OCI-M2 (cell line): Measurements from ENCODE around the gene HOXD12.
A peak's percentile ranks its signal among the peaks of the same experiment; 100 is the strongest.

Experiments used
- DNase-seq: peaks from one replicate; lab custom pipeline; 2025; ENCODE audit not compliant: unreplicated experiment; lab: John Stamatoyannopoulos, UW

Gene HOXD12, protein sequence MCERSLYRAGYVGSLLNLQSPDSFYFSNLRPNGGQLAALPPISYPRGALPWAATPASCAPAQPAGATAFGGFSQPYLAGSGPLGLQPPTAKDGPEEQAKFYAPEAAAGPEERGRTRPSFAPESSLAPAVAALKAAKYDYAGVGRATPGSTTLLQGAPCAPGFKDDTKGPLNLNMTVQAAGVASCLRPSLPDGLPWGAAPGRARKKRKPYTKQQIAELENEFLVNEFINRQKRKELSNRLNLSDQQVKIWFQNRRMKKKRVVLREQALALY

DNA sequence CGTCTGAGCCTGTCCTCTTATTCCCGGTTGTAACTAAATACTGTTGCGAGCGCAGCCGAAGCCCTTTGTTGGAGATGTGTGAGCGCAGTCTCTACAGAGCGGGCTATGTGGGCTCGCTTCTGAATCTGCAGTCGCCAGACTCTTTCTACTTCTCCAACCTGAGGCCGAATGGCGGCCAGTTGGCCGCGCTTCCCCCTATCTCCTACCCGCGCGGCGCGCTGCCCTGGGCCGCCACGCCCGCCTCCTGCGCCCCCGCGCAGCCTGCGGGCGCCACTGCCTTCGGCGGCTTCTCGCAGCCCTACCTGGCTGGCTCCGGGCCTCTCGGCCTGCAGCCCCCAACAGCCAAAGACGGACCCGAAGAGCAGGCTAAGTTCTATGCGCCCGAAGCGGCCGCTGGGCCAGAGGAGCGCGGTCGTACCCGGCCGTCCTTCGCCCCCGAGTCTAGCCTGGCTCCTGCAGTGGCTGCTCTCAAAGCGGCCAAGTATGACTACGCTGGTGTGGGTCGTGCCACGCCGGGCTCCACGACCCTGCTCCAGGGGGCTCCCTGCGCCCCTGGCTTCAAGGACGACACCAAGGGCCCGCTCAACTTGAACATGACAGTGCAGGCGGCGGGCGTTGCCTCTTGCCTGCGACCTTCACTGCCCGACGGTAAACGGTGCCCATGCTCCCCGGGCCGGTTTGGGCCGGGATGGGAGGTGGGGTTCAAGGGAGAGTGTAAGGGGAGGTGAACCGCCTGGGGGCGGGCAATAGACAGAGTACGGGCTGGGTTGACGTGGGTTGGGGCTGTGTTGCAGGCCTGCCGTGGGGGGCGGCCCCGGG lies at the start of gene HOXD12:
HOXD12 (plus strand) TSS at position 68 of the 819 bp plus-strand sequence; CDS start at position 75, 7 bp downstream.
- no peak for DNase-seq

DNA sequence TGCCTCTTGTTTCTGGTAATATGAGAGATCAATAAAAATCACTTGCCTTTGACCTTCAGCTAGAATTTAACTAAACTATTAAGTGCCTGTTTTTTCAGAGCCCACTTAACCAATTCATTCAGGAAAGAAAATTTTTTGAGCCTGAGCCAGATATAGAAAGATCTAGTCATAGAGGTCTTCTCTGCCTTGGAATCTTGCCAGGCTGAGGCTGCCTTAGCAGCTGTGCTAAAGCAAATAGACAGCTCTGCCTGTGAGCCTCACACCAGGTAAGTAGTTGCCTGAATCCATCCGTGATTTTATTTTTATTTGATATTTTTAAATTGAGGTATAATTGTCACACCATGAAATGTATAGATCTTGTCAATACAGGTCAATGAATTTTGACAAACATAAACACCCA lies 43.2 kb upstream of the HOXD12 start:
- DNase-seq = no peak

GRCh38 chr2:176063958-176064357 lies 35.6 kb upstream of the HOXD12 start:
- DNase-seq = no peak

- DNase-seq = no peak
Measured at GRCh38 chr2:176066645-176067588, 32.7 kb upstream of the HOXD12 start.

GRCh38 chr2:176067589-176068418 lies 31.8 kb upstream of the HOXD12 start:
- no peak for DNase-seq

GRCh38 chr2:176068419-176068832 lies 31.2 kb upstream of the HOXD12 start:
- no peak for DNase-seq

DNA sequence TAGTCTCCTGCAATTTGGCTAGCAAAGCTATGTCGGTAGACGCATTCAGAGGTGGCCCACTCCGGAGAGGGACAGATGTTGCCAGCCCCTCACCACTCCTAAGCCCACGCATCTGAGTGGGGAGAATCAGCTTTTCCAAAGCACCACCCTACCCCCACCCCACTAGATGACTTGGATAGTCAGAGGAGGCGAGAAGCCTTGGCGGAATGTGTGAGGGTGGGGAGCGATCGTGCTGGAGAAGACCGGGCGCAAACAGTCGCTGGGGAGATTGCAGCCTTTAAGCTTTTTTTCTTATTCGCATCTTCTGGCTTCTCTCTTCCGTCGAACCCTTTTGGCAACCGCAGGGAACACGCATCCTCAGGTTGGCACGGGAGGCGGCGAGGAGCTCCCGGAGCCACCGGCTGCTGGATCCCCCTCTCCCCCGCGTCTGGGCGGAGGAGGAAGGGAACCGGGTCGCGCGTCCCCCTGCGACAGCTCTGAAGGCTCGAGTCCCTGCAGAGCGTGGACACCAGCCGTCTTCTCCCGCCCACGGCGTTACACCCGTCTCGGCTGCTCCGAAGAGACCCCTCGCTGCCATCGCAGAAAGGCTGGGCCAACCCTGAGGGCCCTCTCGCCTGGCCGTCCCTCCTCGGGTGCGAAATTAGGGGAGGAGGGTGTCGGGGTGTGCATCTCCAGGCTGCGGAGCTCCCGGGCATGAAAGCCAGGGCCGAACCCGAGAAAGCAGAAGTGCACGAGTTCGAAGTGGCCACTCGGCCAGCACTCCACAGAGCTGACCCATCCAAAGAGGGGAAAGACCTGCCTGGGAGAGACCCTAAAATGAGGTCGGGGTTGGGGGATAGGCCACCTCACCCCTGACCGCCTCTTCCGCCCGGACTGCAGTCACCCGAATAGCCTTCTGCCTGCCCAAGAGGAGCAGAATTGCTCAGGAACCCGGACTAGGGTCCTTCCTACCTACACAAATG lies 28.0 kb upstream of the HOXD12 start:
- DNase-seq = no peak

- no peak for DNase-seq
Measured at GRCh38 chr2:176072292-176072669, 27.3 kb upstream of the HOXD12 start.

DNA sequence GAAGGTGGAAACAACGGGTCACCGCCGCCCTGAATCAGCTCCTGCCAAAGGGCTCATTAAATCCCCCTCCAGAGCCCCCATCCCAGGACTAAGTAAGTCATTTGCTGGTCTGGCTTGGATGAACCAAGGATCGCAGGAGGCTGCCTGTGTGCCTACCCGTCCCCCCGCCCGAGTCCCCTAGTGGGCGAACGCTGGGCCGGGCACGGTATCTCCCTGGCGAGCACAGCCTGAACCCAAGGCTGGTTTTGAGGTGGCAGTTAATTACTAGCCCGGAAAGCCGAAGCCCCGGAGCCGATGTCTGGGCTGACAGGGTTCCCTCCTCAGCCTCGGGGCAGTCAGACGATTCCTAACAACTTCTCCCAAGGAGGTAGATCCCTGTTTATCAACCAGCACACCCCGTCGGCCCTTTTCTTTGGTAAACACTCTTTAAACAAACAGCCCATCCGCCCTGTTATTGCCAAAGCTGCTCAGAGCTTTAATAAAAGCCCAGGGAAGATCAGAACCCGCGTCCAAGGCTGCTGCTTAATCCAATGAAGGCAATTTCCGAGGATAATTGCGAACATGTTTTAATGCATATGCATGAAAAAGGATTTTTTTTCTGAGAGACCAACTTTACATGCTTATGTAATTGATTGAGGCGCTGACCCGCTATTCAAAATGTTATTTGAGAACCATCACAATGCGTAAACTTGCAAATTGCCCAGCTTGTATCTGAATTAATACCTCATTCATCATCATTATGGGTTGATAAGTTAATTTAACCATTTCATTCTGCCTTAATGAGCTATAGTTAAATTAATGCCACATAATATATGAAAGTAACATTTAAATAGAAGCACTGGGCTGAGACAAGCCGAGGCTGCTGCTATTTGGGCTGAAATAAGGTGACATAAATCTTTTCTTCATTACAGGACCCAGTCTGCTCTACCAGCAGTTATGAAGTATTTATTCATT lies 26.4 kb upstream of the HOXD12 start:
- DNase-seq = no peak

- DNase-seq = no peak
Measured at GRCh38 chr2:176074919-176075425, 24.6 kb upstream of the HOXD12 start.

DNA sequence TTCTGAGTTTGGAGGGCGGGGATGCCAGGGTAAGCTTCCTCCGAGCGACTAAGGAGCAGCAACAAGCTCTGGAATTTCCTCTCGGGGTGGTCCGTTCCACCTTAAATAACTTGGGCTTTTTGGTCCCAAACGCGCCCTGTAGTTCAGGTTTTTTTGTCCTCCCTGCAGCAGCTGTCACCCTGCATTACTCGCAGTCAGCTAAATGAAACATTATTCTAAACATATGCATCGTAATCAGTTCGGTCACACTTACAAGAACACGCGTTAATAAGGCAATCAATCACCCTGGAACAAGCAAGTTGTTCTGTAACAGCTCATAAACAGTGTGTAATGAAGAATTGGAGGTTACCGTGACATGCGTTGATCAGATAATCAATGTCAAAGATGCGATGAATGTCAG lies 24.1 kb upstream of the HOXD12 start:
- no peak for DNase-seq

GRCh38 chr2:176076063-176076462 lies 23.5 kb upstream of the HOXD12 start:
- no peak for DNase-seq

DNA sequence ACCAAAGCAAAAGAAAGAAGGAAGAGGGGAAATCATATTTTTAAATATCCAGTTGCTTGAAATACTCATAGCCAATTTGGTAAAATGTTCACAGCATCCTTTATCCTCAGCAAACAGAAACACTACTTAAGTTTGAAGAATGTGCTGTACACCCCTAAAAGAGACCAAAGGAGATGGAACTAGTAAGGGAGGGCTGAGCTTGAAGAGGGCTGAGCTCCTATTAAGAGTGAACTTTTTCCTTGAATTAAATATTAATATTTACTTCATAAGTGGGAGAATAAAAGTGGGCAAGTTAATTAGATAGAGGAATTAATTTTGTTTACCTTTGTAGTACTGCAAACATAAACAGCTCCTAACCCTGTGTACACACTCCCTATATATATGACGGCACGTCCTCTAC lies 22.8 kb upstream of the HOXD12 start:
- no peak for DNase-seq

DNA sequence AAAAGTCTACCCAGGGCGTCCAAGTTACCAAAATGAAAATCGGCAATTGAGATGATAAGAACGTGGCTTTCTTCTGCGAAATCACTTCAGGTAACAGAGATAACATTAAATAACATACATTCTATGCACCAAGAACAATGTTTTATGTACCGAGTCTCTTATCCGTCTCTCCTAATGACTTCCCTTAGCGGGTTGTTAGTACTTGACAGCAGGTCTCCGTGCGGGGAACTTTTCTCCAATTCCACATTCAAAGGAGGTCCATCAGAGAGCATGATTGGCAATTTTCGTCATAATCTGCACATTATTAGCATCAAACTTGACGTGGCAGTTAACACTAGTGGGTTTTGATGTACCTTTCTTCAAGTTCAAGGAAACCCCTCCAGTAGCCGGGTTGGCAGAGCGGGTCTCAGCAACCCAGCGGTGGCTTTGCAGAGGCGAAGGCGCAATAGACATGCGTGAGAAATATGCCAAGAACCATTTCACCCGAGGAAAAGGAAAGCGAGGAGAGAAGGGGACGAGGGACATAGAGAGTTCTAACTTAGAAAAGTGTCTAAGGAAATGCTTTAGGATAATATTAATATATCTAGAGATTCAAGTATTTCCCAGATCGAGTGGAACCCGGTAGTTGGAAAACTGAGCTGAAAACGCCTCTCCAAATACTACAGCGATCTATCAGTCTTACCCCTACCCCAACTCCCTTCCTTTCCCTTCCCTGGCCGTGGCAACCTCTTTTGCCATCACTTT lies 20.9 kb upstream of the HOXD12 start:
- no peak for DNase-seq

- DNase-seq = no peak
Measured at GRCh38 chr2:176079285-176079830, 20.2 kb upstream of the HOXD12 start.

DNA sequence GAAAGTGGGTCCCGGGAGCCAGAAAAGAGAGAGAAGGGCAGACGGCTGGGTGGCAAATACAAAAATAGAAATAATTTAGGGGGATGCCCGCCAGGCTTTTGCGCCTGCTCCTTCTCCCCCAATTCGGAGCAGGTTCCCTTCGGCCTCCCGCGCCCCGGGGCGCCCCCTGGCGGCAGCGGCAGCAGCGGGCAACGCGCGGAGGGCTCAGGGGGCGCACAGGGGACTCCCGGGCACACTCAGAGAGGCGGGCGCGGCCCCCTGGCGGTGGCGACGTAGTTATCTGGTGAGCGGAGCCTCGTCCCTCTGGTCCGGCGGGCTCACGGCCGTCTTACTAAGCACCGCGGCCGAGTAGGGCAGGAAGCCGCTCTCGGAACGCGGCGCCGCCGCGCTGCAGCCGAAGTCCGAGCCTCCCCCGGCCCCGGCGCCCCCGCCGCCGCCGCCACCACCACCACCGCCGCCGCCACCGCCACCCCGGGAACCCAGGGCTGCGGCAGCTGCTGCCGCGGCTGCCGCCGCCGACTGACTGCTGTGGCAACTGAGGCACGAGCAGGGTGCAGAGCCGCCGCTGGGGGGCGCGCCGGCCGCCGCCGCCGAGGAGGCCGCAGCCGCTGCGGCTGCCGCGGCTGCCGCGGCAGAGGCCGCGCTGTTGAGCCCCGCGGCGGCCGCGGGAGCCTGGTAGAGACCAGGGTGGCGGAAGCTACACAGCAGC lies 19.6 kb upstream of the HOXD12 start:
- peak; percentile 31 for DNase-seq
